NCI-H146 treated with DMSO at 0.1 percent for 48 hours (cell line): Measurements from ENCODE around the gene MPHOSPH9.
"Not testable (repeated sequence)": the region's sequence is repeated elsewhere in the genome, so short reads cannot be mapped to it uniquely, and the experiment has no call there.

Experiments
- DNase-seq: peaks from one replicate; lab custom pipeline; 2025; ENCODE audit not compliant: unreplicated experiment; lab: John Stamatoyannopoulos, UW

The MPHOSPH9 gene

GRCh38 chr12:123227581-123228258 is 5.2 kb downstream of the MPHOSPH9 start:
- DNase-seq = no peak

- DNase-seq = no peak
Measured at GRCh38 chr12:123225443-123225842, 7.5 kb downstream of the MPHOSPH9 start.

GRCh38 chr12:123223241-123223668 is 9.7 kb downstream of the MPHOSPH9 start:
- DNase-seq = no peak

DNA sequence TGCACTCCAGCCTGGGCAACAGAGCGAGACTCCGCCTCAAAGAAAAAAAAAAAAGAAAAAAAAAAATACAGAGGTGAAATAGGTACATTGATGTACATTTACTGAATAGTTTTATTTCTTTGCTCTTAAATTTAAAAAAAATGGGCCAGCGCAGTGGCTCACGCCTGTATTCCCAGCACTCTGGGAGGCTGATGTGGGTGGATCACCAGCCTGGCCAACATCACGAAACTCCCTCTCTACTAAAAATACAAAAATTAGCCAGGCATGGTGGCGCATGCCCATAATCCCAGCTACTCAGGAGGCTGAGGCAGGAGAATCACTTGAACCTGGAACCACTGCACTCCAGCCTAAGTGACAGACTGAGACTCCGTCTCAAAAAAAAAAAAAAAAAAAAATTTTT is 25.1 kb downstream of the MPHOSPH9 start:
- not testable (repeated sequence) for DNase-seq

- not testable (repeated sequence) for DNase-seq
Measured at GRCh38 chr12:123206794-123207193, 26.1 kb downstream of the MPHOSPH9 start.

GRCh38 chr12:123200414-123200813 is 32.5 kb downstream of the MPHOSPH9 start:
- no peak for DNase-seq

GRCh38 chr12:123199936-123200335 is 33.0 kb downstream of the MPHOSPH9 start:
- peak; percentile 78 for DNase-seq

- no peak for DNase-seq
Measured at GRCh38 chr12:123187637-123188036, 45.3 kb downstream of the MPHOSPH9 start.

- no peak for DNase-seq
Measured at GRCh38 chr12:123180171-123180570, 52.8 kb downstream of the MPHOSPH9 start.

- no peak for DNase-seq
Measured at GRCh38 chr12:123171967-123172366, 61.0 kb downstream of the MPHOSPH9 start.

DNA sequence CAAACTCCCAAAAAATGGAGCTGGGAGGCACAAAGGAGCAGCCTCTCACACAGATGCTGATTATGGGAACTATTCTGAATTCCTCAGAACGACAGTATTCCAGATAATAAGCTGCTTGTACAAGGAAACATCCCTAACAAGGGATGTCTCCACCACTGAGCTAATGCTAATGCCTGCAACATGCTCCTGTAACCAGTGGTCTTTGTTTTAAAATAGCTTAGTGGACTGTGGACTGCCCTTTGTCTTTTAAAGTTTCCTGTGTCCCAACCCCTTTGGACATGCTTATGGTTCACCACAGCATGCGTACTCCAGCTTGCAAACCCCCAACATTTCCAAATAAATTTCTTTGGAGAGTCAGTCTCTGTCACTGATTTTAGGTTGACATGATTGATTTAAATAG is 65.6 kb downstream of the MPHOSPH9 start:
- DNase-seq = no peak

DNA sequence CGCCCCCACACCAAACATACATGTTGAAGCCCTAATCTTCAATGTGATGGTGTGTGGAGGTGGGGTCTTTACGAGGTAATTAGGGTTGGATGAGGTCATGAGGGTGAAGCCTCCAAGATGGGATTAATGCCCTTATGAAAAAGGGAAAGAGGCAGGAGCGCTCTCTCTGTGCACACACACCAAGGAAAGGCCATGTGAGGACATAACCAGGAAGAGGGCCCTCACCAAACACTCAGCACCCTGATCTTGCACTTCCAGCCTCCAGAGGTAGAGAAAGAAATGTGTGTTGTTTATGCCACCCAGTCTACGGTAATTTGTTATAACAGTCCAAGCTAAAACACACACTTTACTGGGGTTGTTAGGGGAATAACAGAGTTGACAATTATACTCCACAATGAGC is 67.4 kb downstream of the MPHOSPH9 start:
- no peak for DNase-seq

DNA sequence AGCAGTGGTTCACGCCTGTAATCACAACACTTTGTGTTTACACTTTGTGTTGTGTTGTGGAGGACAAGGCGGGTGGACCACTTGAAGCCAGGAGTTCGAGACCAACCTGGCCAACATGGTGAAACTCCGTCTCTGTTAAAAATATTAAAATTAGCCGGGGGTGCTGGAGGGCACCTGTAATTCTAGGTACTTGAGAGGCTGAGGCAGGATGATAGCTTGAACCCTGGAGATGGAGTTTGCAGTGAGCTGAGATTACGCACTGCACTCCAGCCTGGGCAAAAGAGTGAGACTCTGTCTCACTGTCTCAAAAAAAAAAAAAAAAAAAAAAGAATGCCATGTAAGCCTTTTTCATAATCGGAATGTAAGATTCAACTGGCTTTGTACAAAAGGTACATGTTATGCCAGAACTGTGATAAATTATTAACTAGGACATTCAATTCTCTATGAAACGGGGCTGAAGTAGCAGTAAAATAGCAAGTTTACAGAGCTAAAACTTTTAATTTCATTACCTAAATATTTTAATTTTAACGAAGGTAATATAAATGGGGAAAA is 68.2 kb downstream of the MPHOSPH9 start:
- no peak for DNase-seq

DNA sequence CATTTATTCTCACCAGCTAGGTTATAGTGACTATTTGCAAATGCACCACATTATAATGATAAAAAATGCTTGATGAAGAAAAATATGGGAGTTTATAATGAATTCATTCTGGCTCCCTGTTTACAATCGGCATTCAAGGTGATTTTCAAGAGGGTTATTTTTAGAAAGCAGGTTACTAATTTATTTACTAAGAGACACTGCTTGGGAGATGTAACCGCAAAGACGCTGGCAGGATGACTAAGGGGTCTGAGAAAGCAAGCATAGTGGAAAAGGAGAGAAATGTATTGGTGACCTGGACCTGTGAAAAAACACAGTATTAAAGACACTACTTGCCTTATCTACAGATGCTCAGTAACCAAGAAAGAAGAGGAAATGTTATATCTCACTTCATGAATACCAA is 68.7 kb downstream of the MPHOSPH9 start:
- DNase-seq = no peak

DNA sequence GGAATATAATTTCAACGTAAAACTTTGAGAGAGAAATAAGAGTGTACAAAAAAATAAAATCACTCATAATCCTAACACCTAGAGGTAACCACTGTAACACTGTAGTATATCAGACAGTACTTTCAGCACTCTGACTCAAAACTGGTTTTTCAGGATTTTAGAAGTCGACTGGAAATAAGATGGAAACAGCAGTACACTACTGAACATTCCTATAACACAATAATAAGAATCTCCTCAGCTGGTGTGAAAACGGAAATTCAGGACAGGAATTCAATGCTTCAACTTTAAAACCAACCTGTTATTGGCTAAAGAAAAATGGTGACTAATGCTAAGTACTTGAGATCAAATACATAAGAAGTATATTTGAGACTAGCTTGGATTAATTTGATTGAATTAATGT is 69.7 kb downstream of the MPHOSPH9 start:
- no peak for DNase-seq

GRCh38 chr12:123160801-123161487 is 72.0 kb downstream of the MPHOSPH9 start:
- DNase-seq = no peak

DNA sequence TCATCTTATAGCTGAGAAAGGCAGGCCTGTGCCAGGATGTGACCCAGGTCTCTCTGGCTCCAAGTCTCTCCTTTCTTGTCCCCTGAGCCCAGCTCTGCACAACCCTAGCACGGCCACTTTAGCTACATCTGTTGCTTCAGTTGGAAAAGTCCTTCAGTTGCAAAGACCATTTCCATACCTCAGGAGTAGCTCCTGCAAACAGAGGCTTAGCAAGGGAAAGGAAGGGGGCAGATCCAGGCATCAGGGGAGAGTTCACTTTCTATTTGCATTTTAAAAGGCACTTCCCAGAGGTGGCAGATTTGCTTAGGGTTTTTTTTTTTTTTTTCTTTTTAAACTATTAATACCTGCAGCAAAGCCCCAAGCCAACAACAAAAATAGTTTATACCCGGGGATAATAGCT is 79.0 kb downstream of the MPHOSPH9 start:
- DNase-seq = no peak

- DNase-seq = no peak
Measured at GRCh38 chr12:123152833-123153232, 80.1 kb downstream of the MPHOSPH9 start.

GRCh38 chr12:123151457-123152454 is 81.2 kb downstream of the MPHOSPH9 start:
- DNase-seq = no peak

GRCh38 chr12:123150744-123151456 is 82.0 kb downstream of the MPHOSPH9 start, which contains the start of gene PITPNM2:
TSS of gene PITPNM2 (minus strand) at chr12:123151090. CDS start at chr12:123034590, 116,500 bp downstream.
- peak; percentile 12 for DNase-seq
